GM12878 (cell line): ENCODE results near the gene PTPN14. TPM values are rescaled to one million over a fixed set of nuclear protein-coding genes. Genes with fewer than 3 reads are reported as not detected.

Experiments used
- ATAC-seq: fragments of 200-7000 bp; cut with Tn5 transposase; 3 replicates; pipeline ENCODE4 v1.9.1; 2020; ENCODE audit warnings: mild to moderate bottlenecking, moderate library complexity
- BruUV-seq: library from RNA; stranded (reverse); fragments of 400-500 nt; replicated peaks from 2 replicates; lab custom pipeline; 2021; lab: Mats Ljungman, UMichigan
- CTCF ChIA-PET: fragments of 300-600 bp; sonication (Branson Sonifier 250); formaldehyde crosslinking; extraction: SDS; loops from one replicate; lab custom pipeline; 2021; ENCODE audit warnings: inconsistent platforms; lab: Yijun Ruan, JAX
- POLR2A ChIA-PET: fragments of 350-600 bp; formaldehyde crosslinking; extraction: SDS; loops from one replicate; lab custom pipeline; 2021; ENCODE audit warnings: inconsistent platforms; lab: Charles Lee
- RAD21 ChIA-PET: fragments of 300-600 bp; sonication (Branson Sonifier 250); formaldehyde crosslinking; loops from one replicate; lab custom pipeline; 2023; ENCODE audit warnings: antibody characterized with exemption; ENCODE audit not compliant: unreplicated experiment; lab: Charles Lee
- SMC1A ChIA-PET: fragments of 300-600 bp; sonication (Branson Sonifier 250); formaldehyde crosslinking; loops from one replicate; lab custom pipeline; 2023; ENCODE audit not compliant: unreplicated experiment, uncharacterized antibody; lab: Charles Lee
- DNase-seq: peaks from one replicate; pipeline ENCODE4 v3.0.0-alpha.2; 2011; ENCODE audit warnings: low read depth, low spot score
- FAIRE-seq: peaks from 3 replicates; lab custom pipeline; 2011; peaks lifted over from hg19 to GRCh38; lab: Jason Lieb, UNC
- H2AFZ ChIP-seq: 2 replicates; pipeline ENCODE4 v1.6.0; 2011; ENCODE audit warnings: low read depth, low read length, control low read depth; ENCODE audit not compliant: control insufficient read depth
- H3K27ac ChIP-seq: 2 replicates; pipeline ENCODE4 v1.5.1; 2011; ENCODE audit warnings: control low read depth; ENCODE audit not compliant: control insufficient read depth, insufficient read depth
- H3K27me3 ChIP-seq, 2 experiments: replicated peaks in 1 of 2; 2 replicates each; pipeline versions ENCODE4 v1.6.0 to v1.6.1; 2011; ENCODE audit warnings: low read length in 1 of 2; ENCODE audit not compliant: control insufficient read depth in 2 of 2, insufficient read depth in 2 of 2
- H3K36me3 ChIP-seq, 2 experiments: 2 replicates each; pipeline ENCODE4 v1.5.1; 2011; ENCODE audit warnings: low read length in 1 of 2; ENCODE audit not compliant: control insufficient read depth in 2 of 2, insufficient read depth in 2 of 2
- H3K4me1 ChIP-seq: 2 replicates; pipeline ENCODE4 v1.6.1; 2011; ENCODE audit warnings: mild to moderate bottlenecking, low read length, moderate library complexity, mixed read lengths; ENCODE audit not compliant: control insufficient read depth, insufficient read depth
- H3K4me2 ChIP-seq: 2 replicates; pipeline ENCODE4 v1.6.0; 2011; ENCODE audit warnings: control low read depth; ENCODE audit not compliant: control insufficient read depth, insufficient read depth
- H3K4me3 ChIP-seq: fragments of 200-600 bp; sonication (generic); 2 replicates; pipeline ENCODE4 v1.5.1; 2016
- H3K79me2 ChIP-seq: 2 replicates; pipeline ENCODE4 v1.6.0; 2011; ENCODE audit warnings: low read length; ENCODE audit not compliant: control insufficient read depth, insufficient read depth
- H3K9ac ChIP-seq: 2 replicates; pipeline ENCODE4 v1.8.0; 2011; ENCODE audit warnings: low read length, control low read depth, mixed read lengths; ENCODE audit not compliant: control insufficient read depth, insufficient read depth
- H3K9me3 ChIP-seq: replicated peaks from 3 replicates; pipeline ENCODE4 v1.5.1; 2011; ENCODE audit warnings: mild to moderate bottlenecking, low read length; ENCODE audit not compliant: control insufficient read depth, insufficient read depth
- H4K20me1 ChIP-seq: 2 replicates; pipeline ENCODE4 v1.6.0; 2011; ENCODE audit not compliant: control insufficient read depth, insufficient read depth
- BRCA1 ChIP-seq: IDR thresholded peaks from 2 replicates; pipeline ENCODE4 v1.6.1; 2011; ENCODE audit warnings: low read depth, low read length, improper control_type of control experiment
- CREB1 ChIP-seq: IDR thresholded peaks from 2 replicates; pipeline ENCODE4 v1.6.1; 2012; ENCODE audit warnings: low read depth, mild to moderate bottlenecking, inconsistent platforms
- CTCF ChIP-seq, 3 experiments: IDR thresholded peaks in 2 of 3; conservative IDR thresholded peaks in 1 of 3; 2 replicates each; pipeline ENCODE4 v1.5.1; 2011; ENCODE audit warnings: low read depth in 3 of 3, low read length in 3 of 3, mild to moderate bottlenecking in 3 of 3, control low read depth in 2 of 3, moderate library complexity in 2 of 3, inconsistent platforms in 1 of 3, mixed read lengths in 1 of 3; ENCODE audit not compliant: control insufficient read depth in 2 of 3, insufficient read depth in 1 of 3; ENCODE audit errors: extremely low read depth in 1 of 3
- ETV6 ChIP-seq, 2 experiments: fragments of 450-650 bp in 1 of 2; IDR thresholded peaks in 1 of 2; conservative IDR thresholded peaks in 1 of 2; 2 replicates each; pipeline ENCODE4 v1.6.1; 2014; ENCODE audit warnings: antibody characterized with exemption in 1 of 2, borderline replicate concordance in 1 of 2, low read depth in 1 of 2, mild to moderate bottlenecking in 1 of 2, moderate library complexity in 1 of 2
- MTA3 ChIP-seq: IDR thresholded peaks from 2 replicates; pipeline ENCODE4 v1.6.1; 2012; ENCODE audit warnings: low read length, inconsistent platforms, borderline replicate concordance
- NFIC ChIP-seq: IDR thresholded peaks from 2 replicates; pipeline ENCODE4 v1.6.1; 2012; ENCODE audit warnings: low read depth, mild to moderate bottlenecking, inconsistent platforms, low read length, moderate library complexity
- RCOR1 ChIP-seq: conservative IDR thresholded peaks from 2 replicates; pipeline ENCODE4 v1.6.1; 2012; ENCODE audit warnings: low read depth, low read length, improper control_type of control experiment
- ZNF207 ChIP-seq: fragments of 450-650 bp; IDR thresholded peaks from 2 replicates; pipeline ENCODE4 v1.6.1; 2014; ENCODE audit warnings: antibody characterized with exemption, mild to moderate bottlenecking, borderline replicate concordance
- in situ Hi-C: fragments of 300-500 bp; cut with MboI; formaldehyde crosslinking; loops from 9 replicates; pipeline ENCODE4 v1.14.3; 2018; ENCODE audit warnings: mixed read lengths
- intact Hi-C: fragments of 100-400 bp; cut with micrococcal nuclease; formaldehyde crosslinking; loops from one replicate; pipeline ENCODE4 v1.14.2; 2022; ENCODE audit not compliant: unreplicated experiment
- polyA plus RNA-seq, 11 experiments: library from polyadenylated mRNA; depleted of rRNA in 4 of 11; unstranded in 6 of 11; stranded (reverse) in 5 of 11; fragments of >200 nt; fragmentation: Nextera tagmentation in 4 of 11; fragmentation: Illumina TruSeq in 1 of 11; extraction: Ambion mirVana in 4 of 11; extraction: Trizol in 1 of 11; gene quantifications; 1 replicate in 1 of 11; 2 replicates in 10 of 11; pipeline versions ENCODE4 v1.2.1 to v1.2.3, GENCODE V29; 2011 to 2016; ENCODE audit warnings: inconsistent platforms in 2 of 11, missing spikeins in 2 of 11, low read depth in 1 of 11
- total RNA-seq, 4 experiments: library from RNA; depleted of rRNA in 3 of 4; stranded (reverse); fragments of >200 nt in 3 of 4; fragmentation: Illumina TruSeq in 1 of 4; extraction: Trizol in 1 of 4; gene quantifications; 2 replicates each; pipeline versions ENCODE4 v1.2.1 to v1.2.3, GENCODE V29; 2013 to 2021

The PTPN14 gene
- total and polyA plus RNA-seq, 10 of the 15 experiments (the other 5 are each of a cell fraction or from before 2014, with no cell fraction given): 0.05 to 5.1 (median 0.44) TPM

GRCh38 chr1:214565310-214565709 is 13.9 kb upstream of the PTPN14 start (continued):
- no peak for TF ChIP-seq MTA3
- no peak for TF ChIP-seq RCOR1
- TF ChIP-seq CREB1: no peak
- no peak for TF ChIP-seq CTCF (IDR thresholded peaks at IDR 0.05 in 2 of 3, conservative IDR thresholded peaks at IDR 0.05 in 1 of 3; ENCODE audit: control insufficient read depth in 2 of 3, extremely low read depth in 1 of 3, insufficient read depth in 1 of 3, low read depth in 3 of 3, low read length in 3 of 3)
- no peak for TF ChIP-seq ETV6 (conservative IDR thresholded peaks at IDR 0.05 in 1 of 2, IDR thresholded peaks at IDR 0.05 in 1 of 2; ENCODE audit: borderline replicate concordance in 1 of 2, low read depth in 1 of 2)
- no peak for TF ChIP-seq BRCA1
- TF ChIP-seq, all 136 proteins: peak for 0

GRCh38 chr1:214563881-214564280 is 12.5 kb upstream of the PTPN14 start:
- Histone ChIP-seq H3K9ac (no peak overlapping the region), H2AFZ (no peak overlapping the region), H3K4me1 (no peaks in the 10 kb centered on the region), H3K27me3 (no peaks in the 10 kb centered on the region), H3K27ac (no peak overlapping the region), H3K9me3 (no peaks in the 10 kb centered on the region), H3K4me2 (no peak overlapping the region), H3K4me3 (no peak overlapping the region), H3K79me2 (no peaks in the 10 kb centered on the region), H3K36me3 (no peaks in the 10 kb centered on the region), H4K20me1 (no peaks in the 10 kb centered on the region)
- ChIA-PET CTCF (interaction anchor here (1.3 to 1.9 kb wide), 3 partner anchors 9 to 232 kb away, joined by 4 read pairs; no protein-coding TSS in a partner anchor), RAD21 (interaction anchor here (4.5 kb wide), 1 partner anchor 20 kb away, joined by 33 read pairs; no protein-coding TSS in a partner anchor), POLR2A (interaction anchor here (0.7 kb wide), 1 partner anchor 964 kb away, joined by 4 read pairs; no protein-coding TSS in a partner anchor), SMC1A (interaction anchor here (1.9 to 6.4 kb wide), 3 partner anchors 9 to 29 kb away, joined by 7 to 64 read pairs (median 61); partner anchors contain the start of gene PTPN14)
- no peak for FAIRE-seq
- in situ Hi-C loops: no loop called here
- no TSS peak for BruUV-seq
- no peak for DNase-seq
- intact Hi-C loops: no loop called here
- TF ChIP-seq NFIC (no peak), ZNF207 (no peak)
- ATAC-seq: no peak
